Mesenchymal stem cell (in vitro differentiated cells and primary cell): ENCODE data around the gene IL10RB.

Experiments
- DNase-seq: peaks from one replicate; pipeline ENCODE4 v3.0.0-alpha.2; 2013
- H2AFZ ChIP-seq: one replicate; pipeline ENCODE4 v1.6.1; 2013; ENCODE audit warnings: low read depth, mild to moderate bottlenecking, control low read depth, inconsistent platforms, low read length, moderate library complexity
- H2AK5ac ChIP-seq: 2 replicates; pipeline ENCODE4 v1.6.1; 2013; ENCODE audit warnings: low read length, moderate library complexity, mild to moderate bottlenecking, inconsistent platforms; ENCODE audit not compliant: severe bottlenecking
- H2BK120ac ChIP-seq: one replicate; pipeline ENCODE4 v1.6.1; 2013; ENCODE audit warnings: low read depth, mild to moderate bottlenecking, inconsistent platforms, low read length, moderate library complexity
- H2BK12ac ChIP-seq, 2 experiments: one replicate each; pipeline ENCODE4 v1.6.1; 2013; ENCODE audit warnings: inconsistent platforms in 2 of 2, low read length in 2 of 2, mild to moderate bottlenecking in 2 of 2, moderate library complexity in 2 of 2, control low read depth in 1 of 2
- H2BK15ac ChIP-seq: one replicate; pipeline ENCODE4 v1.6.1; 2013; ENCODE audit warnings: mild to moderate bottlenecking, low read depth, inconsistent platforms; ENCODE audit not compliant: poor library complexity, severe bottlenecking
- H2BK5ac ChIP-seq: 2 replicates; pipeline ENCODE4 v1.6.1; 2013; ENCODE audit warnings: low read depth, mild to moderate bottlenecking, low read length, control low read depth, inconsistent platforms; ENCODE audit not compliant: poor library complexity, severe bottlenecking
- H3K14ac ChIP-seq, 2 experiments: one replicate each; pipeline ENCODE4 v1.6.1; 2013; ENCODE audit warnings: inconsistent platforms in 2 of 2, low read length in 2 of 2, control low read depth in 1 of 2, mild to moderate bottlenecking in 1 of 2, moderate library complexity in 1 of 2
- H3K18ac ChIP-seq, 2 experiments: one replicate each; pipeline ENCODE4 v1.6.1; 2013; ENCODE audit warnings: inconsistent platforms in 2 of 2, low read length in 2 of 2, control low read depth in 1 of 2, low read depth in 1 of 2, mild to moderate bottlenecking in 1 of 2
- H3K23ac ChIP-seq, 2 experiments: one replicate each; pipeline ENCODE4 v1.6.1; 2013; ENCODE audit warnings: inconsistent platforms in 2 of 2, low read length in 2 of 2, mild to moderate bottlenecking in 2 of 2, moderate library complexity in 2 of 2, control low read depth in 1 of 2
- H3K27ac ChIP-seq: 2 replicates; pipeline ENCODE4 v1.5.1; 2013; ENCODE audit warnings: mild to moderate bottlenecking, moderate library complexity, low read length, control low read depth, inconsistent platforms; ENCODE audit not compliant: poor library complexity, severe bottlenecking
- H3K27me3 ChIP-seq, 2 experiments: 2 replicates each; pipeline versions ENCODE4 v1.6.1 to v1.7.0; 2013; ENCODE audit warnings: low read length in 2 of 2, mild to moderate bottlenecking in 2 of 2, moderate library complexity in 2 of 2, control low read depth in 1 of 2, inconsistent platforms in 1 of 2; ENCODE audit not compliant: control insufficient read depth in 1 of 2, insufficient read depth in 1 of 2
- H3K36me3 ChIP-seq, 2 experiments: 2 replicates each; pipeline versions ENCODE4 v1.6.1 to v1.7.0; 2013; ENCODE audit warnings: low read length in 2 of 2, control low read depth in 1 of 2, inconsistent platforms in 1 of 2, low read depth in 1 of 2, mild to moderate bottlenecking in 1 of 2; ENCODE audit not compliant: insufficient read depth in 2 of 2, control insufficient read depth in 1 of 2
- H3K4ac ChIP-seq, 2 experiments: one replicate each; pipeline ENCODE4 v1.6.1; 2013; ENCODE audit warnings: inconsistent platforms in 2 of 2, low read length in 2 of 2, mild to moderate bottlenecking in 2 of 2, moderate library complexity in 2 of 2, control low read depth in 1 of 2, low read depth in 1 of 2
- H3K4me1 ChIP-seq: 2 replicates; pipeline ENCODE4 v1.6.1; 2013; ENCODE audit warnings: low read depth, low read length, control low read depth; ENCODE audit not compliant: control insufficient read depth, insufficient read depth
- H3K4me2 ChIP-seq: 2 replicates; pipeline ENCODE4 v1.6.1; 2013; ENCODE audit warnings: low read length, mild to moderate bottlenecking, inconsistent platforms; ENCODE audit not compliant: poor library complexity, severe bottlenecking
- H3K4me3 ChIP-seq, 2 experiments: 2 replicates each; pipeline versions ENCODE4 v1.5.1 to v1.7.0; 2013; ENCODE audit warnings: low read length in 2 of 2, mild to moderate bottlenecking in 2 of 2, control low read depth in 1 of 2, low read depth in 1 of 2; ENCODE audit not compliant: insufficient read depth in 1 of 2
- H3K79me1 ChIP-seq: replicated peaks from 2 replicates; pipeline ENCODE4 v1.6.1; 2013; ENCODE audit warnings: mild to moderate bottlenecking, control low read depth, low read length, inconsistent platforms; ENCODE audit not compliant: poor library complexity, severe bottlenecking
- H3K9ac ChIP-seq: 2 replicates; pipeline ENCODE4 v1.7.0; 2013; ENCODE audit warnings: mild to moderate bottlenecking, low read length, moderate library complexity
- H3K9me3 ChIP-seq: 2 replicates; pipeline ENCODE4 v1.7.0; 2013; ENCODE audit warnings: mild to moderate bottlenecking, low read length; ENCODE audit not compliant: control insufficient read depth
- H4K8ac ChIP-seq: one replicate; pipeline ENCODE4 v1.6.1; 2013; ENCODE audit warnings: inconsistent platforms, mild to moderate bottlenecking, low read length, moderate library complexity
- H4K91ac ChIP-seq: one replicate; pipeline ENCODE4 v1.6.1; 2013; ENCODE audit warnings: mild to moderate bottlenecking, low read length, inconsistent platforms
- WGBS: methylation state at CpG from one replicate; pipeline ENCODE4 v1.1.7; 2013; ENCODE audit warnings: mixed read lengths; 5-methylcytosine and 5-hydroxymethylcytosine counted together

IL10RB gene

DNA sequence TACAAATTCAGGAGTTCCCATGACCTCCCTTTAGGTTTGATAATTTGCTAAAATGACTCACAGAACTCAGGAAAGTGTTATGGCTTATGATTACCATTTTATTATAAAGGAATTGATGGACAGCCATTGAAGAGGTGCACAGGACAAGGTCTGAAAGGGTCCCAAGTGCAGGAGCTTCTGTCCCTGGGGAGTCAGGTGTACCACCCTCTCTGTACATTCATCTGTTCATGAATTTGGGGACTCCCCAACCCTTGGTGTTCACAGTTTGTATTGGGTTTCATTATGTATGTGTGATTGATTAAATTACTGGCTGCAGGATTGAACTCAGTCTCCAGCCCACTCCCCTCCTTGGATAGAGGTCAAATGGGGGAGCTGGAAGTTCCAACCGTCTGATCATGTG lies 10.8 kb upstream of the IL10RB start:
- H3K4me2 ChIP-seq, result no peak overlapping the region
- H3K14ac ChIP-seq, result no peak overlapping the region
- no peaks in the 10 kb centered on the region for H3K9me3 ChIP-seq
- H3K18ac ChIP-seq, result no peak overlapping the region
- peaks cover 9% of the 10 kb centered on the region for H3K79me1 ChIP-seq
- no peak overlapping the region for H3K9ac ChIP-seq
- H3K27me3 ChIP-seq, result no peaks in the 10 kb centered on the region
- H3K36me3 ChIP-seq, result peaks cover 33 to 82% of the 10 kb centered on the region in 2 experiments
- no peak overlapping the region for H3K4me3 ChIP-seq
- no peak overlapping the region for H2BK120ac ChIP-seq
- H2BK12ac ChIP-seq, result no peak overlapping the region
- H2AFZ ChIP-seq, result no peak overlapping the region
- no peak overlapping the region for H3K23ac ChIP-seq
- H3K4me1 ChIP-seq, result no peaks in the 10 kb centered on the region
- no peak overlapping the region for H3K27ac ChIP-seq
- H2BK15ac ChIP-seq, result no peak overlapping the region
- DNase-seq, result no peak
- no peak overlapping the region for H2BK5ac ChIP-seq
- WGBS, result 83% methylated on average over 1 of the region's 1 CpG
- H2AK5ac ChIP-seq, result no peak overlapping the region
- H3K4ac ChIP-seq, result no peak overlapping the region
- no peak overlapping the region for H4K8ac ChIP-seq
- H4K91ac ChIP-seq, result no peak overlapping the region

DNA sequence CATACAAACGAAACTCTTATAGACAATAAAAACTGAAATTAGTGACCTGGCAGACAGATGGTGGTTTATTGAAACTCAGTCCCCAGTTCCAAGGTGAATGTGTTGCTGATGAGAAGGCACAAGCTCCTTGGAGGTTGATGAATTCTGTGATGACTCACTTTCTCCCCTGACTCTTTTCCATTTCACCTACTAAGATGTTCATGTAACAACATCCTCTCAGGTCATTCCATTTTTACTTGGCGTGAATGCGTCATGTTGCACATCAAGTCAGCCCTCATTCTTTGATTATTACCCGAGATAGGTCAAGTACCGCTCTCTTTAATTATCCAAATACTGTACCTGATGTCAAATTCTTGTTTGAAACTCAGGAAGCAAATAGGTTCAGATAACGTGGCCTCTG lies 10.1 kb upstream of the IL10RB start:
- Histone ChIP-seq H2BK12ac (no peak overlapping the region), H3K4me1 (no peaks in the 10 kb centered on the region), H3K27me3 (no peaks in the 10 kb centered on the region)

DNA sequence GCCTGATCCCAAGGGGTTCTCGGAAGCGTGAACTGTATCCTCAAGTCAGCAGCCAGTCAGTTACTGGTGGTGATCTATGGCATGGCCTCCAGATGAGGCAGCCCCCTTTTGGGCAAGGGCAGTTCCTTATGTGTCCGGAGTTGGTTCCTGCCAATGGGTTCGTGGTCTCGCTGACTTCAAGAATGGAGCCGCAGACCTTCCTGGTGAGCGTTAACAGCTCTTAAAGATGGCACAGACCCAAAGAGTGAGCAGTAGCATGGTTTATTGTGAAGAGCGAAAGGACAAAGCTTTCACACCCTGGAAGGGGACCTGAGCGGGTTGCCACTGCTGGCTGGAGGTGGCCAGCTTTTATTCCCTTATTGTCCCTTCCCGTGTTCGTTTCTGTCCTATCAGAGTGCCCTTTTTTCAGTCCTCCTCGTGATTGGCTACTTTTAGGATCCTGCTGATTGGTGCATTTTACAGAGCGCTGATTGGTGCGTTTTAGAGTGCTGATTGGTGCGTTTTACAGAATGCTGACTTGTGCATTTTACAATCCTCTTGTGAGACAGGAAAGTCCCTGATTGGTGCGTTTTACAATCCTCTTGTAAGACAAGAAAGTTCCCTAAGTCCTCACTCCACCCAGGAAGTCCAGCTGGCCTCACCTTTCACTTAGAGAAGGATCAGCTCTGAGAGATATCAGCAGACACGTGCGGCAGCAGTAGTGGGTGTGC lies 8.9 kb upstream of the IL10RB start:
- H4K91ac ChIP-seq, result no peak overlapping the region
- no peak overlapping the region for H3K4me2 ChIP-seq
- no peak overlapping the region for H3K4me3 ChIP-seq
- WGBS, result 99% methylated on average over 18 of the region's 18 CpGs
- H3K9ac ChIP-seq, result no peak overlapping the region
- H3K36me3 ChIP-seq, result peaks cover 29 to 65% of the 10 kb centered on the region in 2 experiments
- peaks cover 9% of the 10 kb centered on the region for H3K79me1 ChIP-seq
- H2AK5ac ChIP-seq, result no peak overlapping the region
- H3K23ac ChIP-seq, result no peak overlapping the region
- DNase-seq, result no peak
- H3K9me3 ChIP-seq, result no peaks in the 10 kb centered on the region
- no peak overlapping the region for H2BK12ac ChIP-seq
- H3K18ac ChIP-seq, result no peak overlapping the region
- no peak overlapping the region for H3K27ac ChIP-seq
- H2BK15ac ChIP-seq, result no peak overlapping the region
- no peak overlapping the region for H3K14ac ChIP-seq
- no peak overlapping the region for H2BK120ac ChIP-seq
- H3K4ac ChIP-seq, result no peak overlapping the region
- no peaks in the 10 kb centered on the region for H3K27me3 ChIP-seq
- H4K8ac ChIP-seq, result no peak overlapping the region
- peaks cover 3% of the 10 kb centered on the region for H3K4me1 ChIP-seq
- H2AFZ ChIP-seq, result no peak overlapping the region
- H2BK5ac ChIP-seq, result no peak overlapping the region

More for the DNA sequence above, 10.1 kb upstream of the IL10RB start:
- no peak overlapping the region for H3K14ac ChIP-seq
- H3K23ac ChIP-seq, result no peak overlapping the region
- WGBS, result 99% methylated on average over 5 of the region's 6 CpGs
- no peak overlapping the region for H2BK15ac ChIP-seq
- H3K9ac ChIP-seq, result no peak overlapping the region
- no peak overlapping the region for H3K4me2 ChIP-seq
- H2AFZ ChIP-seq, result no peak overlapping the region
- no peaks in the 10 kb centered on the region for H3K9me3 ChIP-seq
- no peak overlapping the region for H3K4me3 ChIP-seq
- no peak overlapping the region for H4K91ac ChIP-seq
- H4K8ac ChIP-seq, result no peak overlapping the region
- H3K36me3 ChIP-seq, result peaks cover 29 to 76% of the 10 kb centered on the region in 2 experiments
- H3K27ac ChIP-seq, result no peak overlapping the region
- no peak overlapping the region for H2BK120ac ChIP-seq
- peaks cover 9% of the 10 kb centered on the region for H3K79me1 ChIP-seq
- H3K18ac ChIP-seq, result no peak overlapping the region
- DNase-seq, result no peak
- no peak overlapping the region for H2AK5ac ChIP-seq
- H2BK5ac ChIP-seq, result no peak overlapping the region
- H3K4ac ChIP-seq, result no peak overlapping the region

DNA sequence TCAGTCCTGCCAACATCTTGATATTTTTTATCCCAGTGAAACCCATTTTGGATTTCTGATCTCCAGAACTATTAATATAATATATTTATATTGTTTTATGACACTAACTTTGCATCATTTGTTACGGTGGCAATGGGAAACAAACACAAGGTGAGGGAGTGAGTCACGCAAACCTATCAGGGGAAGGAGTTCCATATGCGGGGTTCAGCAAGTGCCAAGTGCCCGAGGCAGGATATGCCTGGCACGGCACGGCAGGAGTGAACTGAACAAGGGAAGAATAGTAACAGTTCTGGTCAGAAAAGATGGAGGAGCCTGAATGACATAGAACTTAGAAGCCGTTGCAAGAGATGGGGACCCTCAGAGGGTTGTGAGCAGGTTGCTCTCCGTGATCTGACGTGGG lies 7.7 kb upstream of the IL10RB start:
- H2BK5ac ChIP-seq, result no peak overlapping the region

More for the DNA sequence above, 7.7 kb upstream of the IL10RB start:
- Histone ChIP-seq H3K27ac (no peak overlapping the region), H3K79me1 (peaks cover 16% of the 10 kb centered on the region), H2AFZ (no peak overlapping the region), H3K4ac (no peak overlapping the region), H3K14ac (no peak overlapping the region), H3K18ac (no peak overlapping the region), H2BK120ac (no peak overlapping the region), H2AK5ac (no peak overlapping the region), H2BK15ac (no peak overlapping the region), H3K9ac (no peak overlapping the region), H4K91ac (no peak overlapping the region), H4K8ac (no peak overlapping the region), H3K27me3 (no peaks in the 10 kb centered on the region), H2BK12ac (no peak overlapping the region), H3K4me1 (peaks cover 3% of the 10 kb centered on the region), H3K9me3 (no peaks in the 10 kb centered on the region), H3K4me3 (no peak overlapping the region), H3K4me2 (no peak overlapping the region), H3K36me3 (peaks cover 33 to 60% of the 10 kb centered on the region in 2 experiments), H3K23ac (no peak overlapping the region)
- WGBS, result 95% methylated on average over 9 of the region's 9 CpGs
- DNase-seq, result no peak
